GM19467 (cell line): ENCODE measurements around the gene RPL15.

Experiments used
- ATAC-seq: cut with Tn5 transposase; IDR thresholded peaks from one replicate; pipeline ENCODE4 v1.9.1; 2021; ENCODE audit warnings: mild to moderate bottlenecking, moderate library complexity; ENCODE audit not compliant: unreplicated experiment

Gene RPL15

DNA sequence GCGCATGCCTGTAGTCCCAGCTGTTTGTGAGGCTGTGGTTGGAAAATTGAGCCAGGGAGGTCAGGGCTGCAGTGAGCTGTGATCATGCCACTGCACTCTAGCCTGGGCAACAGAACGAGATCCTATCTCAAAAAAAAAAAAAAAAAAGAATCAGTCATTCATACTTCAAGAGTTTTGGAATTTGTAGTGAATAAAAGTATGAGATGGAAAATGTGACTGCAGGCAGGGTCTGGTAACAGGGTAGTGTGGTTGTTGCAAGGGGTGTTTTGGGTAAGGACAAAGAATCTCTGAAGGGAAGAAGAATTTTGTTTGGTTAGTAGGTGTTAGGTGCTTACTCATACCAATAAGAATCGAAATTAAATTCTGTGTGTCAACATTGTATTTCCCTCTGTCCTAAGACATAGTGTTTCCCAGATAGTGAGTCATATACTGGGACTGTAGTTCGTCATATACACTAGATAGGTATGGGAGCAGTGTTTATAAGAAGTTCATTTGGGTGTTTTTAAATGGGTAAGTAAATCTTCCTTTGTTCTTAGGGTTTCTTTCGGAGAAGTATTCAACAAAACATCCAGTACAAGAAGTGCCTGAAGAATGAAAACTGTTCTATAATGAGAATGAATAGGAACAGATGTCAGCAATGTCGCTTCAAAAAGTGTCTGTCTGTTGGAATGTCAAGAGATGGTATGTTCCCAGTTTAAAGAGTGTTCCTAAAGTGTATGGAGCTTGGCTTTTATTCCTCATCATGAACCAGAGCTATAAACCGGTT, 42.4 kb downstream of the RPL15 start:
- no peak for ATAC-seq

DNA sequence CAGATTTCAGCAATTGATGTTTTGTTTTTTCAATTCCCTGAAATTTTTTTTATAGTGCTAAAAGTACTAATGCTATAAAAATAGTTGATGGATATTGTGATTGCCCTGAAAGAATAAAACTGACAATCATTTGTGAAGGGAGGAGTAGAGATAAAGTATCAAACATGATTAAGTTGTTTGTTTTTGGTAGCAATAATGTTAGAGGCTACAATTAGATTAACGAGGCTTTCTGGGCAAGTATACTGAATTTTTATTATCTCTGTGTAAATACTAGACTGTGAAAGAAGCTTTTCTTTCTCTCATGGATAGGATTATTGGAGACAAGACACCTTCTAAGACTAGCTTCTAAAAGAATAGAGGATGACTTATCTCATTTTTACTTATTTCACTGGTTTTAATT, 43.7 kb downstream of the RPL15 start:
- no peak for ATAC-seq

GRCh38 chr3:23961066-23961465, 44.1 kb downstream of the RPL15 start:
- no peak for ATAC-seq

- no peak for ATAC-seq
Observed at GRCh38 chr3:23961913-23962312, 45.0 kb downstream of the RPL15 start.

GRCh38 chr3:23964537-23965235, 47.8 kb downstream of the RPL15 start:
- no peak for ATAC-seq

DNA sequence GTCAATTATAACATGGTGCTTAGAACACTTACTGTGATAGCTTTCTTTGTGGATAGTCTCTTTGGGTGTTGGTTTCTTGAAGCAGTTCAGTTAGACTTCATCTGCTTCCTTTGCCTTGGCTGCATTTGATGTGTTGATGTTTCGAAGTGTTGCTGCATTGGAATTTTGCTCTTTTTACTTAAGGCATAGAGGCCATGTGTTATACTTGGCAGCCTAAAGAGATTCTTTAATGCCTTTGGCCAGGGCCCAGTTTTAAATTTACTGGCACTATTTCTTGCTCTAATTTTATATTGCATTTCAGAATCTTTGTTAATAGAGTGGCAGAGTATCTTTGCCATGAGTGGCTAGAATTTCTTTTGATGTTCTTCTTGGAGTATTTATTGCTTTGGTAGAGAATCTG, 49.4 kb downstream of the RPL15 start:
- no peak for ATAC-seq

GRCh38 chr3:23968463-23969184, 51.7 kb downstream of the RPL15 start:
- ATAC-seq, result no peak

- ATAC-seq, result no peak
Observed at GRCh38 chr3:23969393-23969792, 52.5 kb downstream of the RPL15 start.
